GM10266 (cell line): Measurements from ENCODE around the gene C3orf33.

Experiments used
- DNase-seq: peaks from one replicate; pipeline ENCODE4 v3.0.0; 2012; ENCODE audit errors: extremely low spot score
- CTCF ChIP-seq: IDR thresholded peaks from 2 replicates; pipeline ENCODE4 v1.5.1; 2012; ENCODE audit warnings: mild to moderate bottlenecking, low read depth; ENCODE audit not compliant: control insufficient read depth, insufficient read depth; ENCODE audit errors: missing control alignments

Gene C3orf33

GRCh38 chr3:155757577-155757976 is 48.5 kb downstream of the C3orf33 start:
- no peak for TF ChIP-seq CTCF
- DNase-seq = no peak

- DNase-seq = peak; percentile 34
- TF ChIP-seq CTCF = peak; percentile 49
These were observed 52.9 kb downstream of the C3orf33 start for GRCh38 chr3:155753038-155753639.

DNA sequence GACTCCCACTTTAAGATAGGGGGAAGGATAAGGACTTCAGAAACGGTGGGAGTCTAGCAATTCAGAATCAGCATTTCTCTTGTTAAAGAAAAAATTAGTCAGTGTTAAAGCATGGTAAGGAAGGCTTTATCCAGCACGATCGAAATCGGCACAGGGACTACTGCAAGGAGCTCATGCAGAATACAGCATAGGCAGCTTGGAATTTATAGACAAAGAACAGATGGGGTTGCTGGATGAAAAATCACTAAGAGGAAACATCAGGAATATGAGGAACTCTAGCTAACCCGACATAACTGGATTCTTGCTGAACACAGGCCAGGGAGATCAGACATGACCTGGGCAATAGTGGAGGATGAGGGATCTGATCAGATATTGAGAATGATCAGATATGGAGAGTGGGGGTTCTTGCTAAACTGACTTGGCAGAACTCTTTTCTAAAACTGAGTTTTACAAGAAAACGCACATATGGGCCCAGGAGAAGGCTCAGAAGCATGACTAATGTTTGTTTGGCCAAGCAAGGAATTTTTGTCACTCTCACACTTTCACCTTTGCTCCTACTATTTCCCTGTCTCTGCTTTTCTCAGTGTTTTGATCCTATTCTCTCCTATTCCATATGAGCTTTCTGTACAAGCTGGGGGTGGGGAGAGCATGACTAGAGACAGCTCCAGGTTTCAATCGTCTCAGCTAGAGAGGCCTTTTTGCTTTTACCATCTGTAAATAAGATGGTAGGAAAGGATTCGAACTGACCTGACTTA is 57.3 kb downstream of the C3orf33 start:
- DNase-seq = no peak
- no peak for TF ChIP-seq CTCF

GRCh38 chr3:155747946-155748290 is 58.2 kb downstream of the C3orf33 start:
- TF ChIP-seq CTCF = no peak
- no peak for DNase-seq

- no peak for DNase-seq
- no peak for TF ChIP-seq CTCF
These were observed 58.7 kb downstream of the C3orf33 start for GRCh38 chr3:155747286-155747945.

GRCh38 chr3:155746703-155747102 is 59.4 kb downstream of the C3orf33 start:
- DNase-seq = no peak
- TF ChIP-seq CTCF = no peak
